NB4 (cell line): ENCODE results near the gene GZMM.

ENCODE experiments used
- DNase-seq: peaks from one replicate; pipeline ENCODE4 v3.0.0; 2010; ENCODE audit warnings: low read depth
- H3K4me3 ChIP-seq: one replicate; pipeline ENCODE4 v1.5.1; 2011; ENCODE audit warnings: mild to moderate bottlenecking, low read depth, low read length, moderate library complexity
- MYC ChIP-seq: IDR thresholded peaks from 2 replicates; pipeline ENCODE4 v1.6.1; 2011; ENCODE audit warnings: low read depth, low read length
- POLR2A ChIP-seq: IDR thresholded peaks from 2 replicates; pipeline ENCODE4 v1.6.1; 2011; ENCODE audit warnings: mild to moderate bottlenecking; ENCODE audit not compliant: insufficient read length; ENCODE audit errors: extremely low read depth
- TF ChIP-seq, protein P1 (sequence below): IDR thresholded peaks from one replicate; pipeline ENCODE4 v1.5.1; 2012; ENCODE audit warnings: low read depth, low read length
- TF ChIP-seq, protein P2 (sequence below): IDR thresholded peaks from 2 replicates; pipeline ENCODE4 v1.6.1; 2011; ENCODE audit warnings: low read depth, low read length

The GZMM gene

DNA sequence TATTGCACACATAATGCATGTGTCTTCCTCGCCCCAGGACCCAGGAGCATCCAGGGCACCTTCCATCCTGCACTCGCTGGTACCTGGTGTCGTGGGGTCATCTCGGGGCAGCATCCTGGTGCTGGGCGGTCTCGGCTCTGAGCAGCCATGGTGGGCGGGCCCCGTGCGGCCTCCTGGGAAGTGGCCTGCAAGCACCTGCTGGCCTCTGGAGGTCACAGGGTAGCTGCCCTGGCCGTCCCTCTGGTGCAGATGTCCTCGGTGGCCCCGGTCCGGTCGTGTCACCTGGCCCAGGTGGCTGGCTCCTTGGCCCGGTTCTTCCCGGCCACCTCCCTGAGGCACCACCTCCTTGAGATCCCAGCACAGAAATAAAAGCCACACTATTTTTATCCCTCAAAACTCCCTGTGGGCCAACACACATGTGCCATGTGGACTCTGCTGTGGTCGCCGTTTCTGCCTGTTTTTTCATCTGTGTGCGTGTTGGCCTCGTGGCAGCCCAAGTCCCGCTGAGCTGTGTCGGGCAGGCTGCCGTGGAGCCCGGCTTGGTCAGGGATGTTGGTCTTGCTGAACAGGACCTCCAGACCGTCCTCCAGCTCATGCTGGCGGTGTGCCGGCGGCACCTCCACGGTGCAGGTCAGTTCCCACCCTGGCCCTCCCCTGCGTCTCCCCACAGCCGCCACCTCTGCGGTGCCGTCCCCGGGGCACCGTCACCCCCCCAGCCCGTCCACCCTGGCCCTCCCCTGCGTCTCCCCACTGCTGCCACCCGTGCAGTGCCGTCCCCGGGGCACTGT, 5.0 kb upstream of the GZMM start:
- DNase-seq, result no peak
- no peak for TF ChIP-seq POLR2A
- TF ChIP-seq MYC, result no peak
- TF ChIP-seq, protein P1, sequence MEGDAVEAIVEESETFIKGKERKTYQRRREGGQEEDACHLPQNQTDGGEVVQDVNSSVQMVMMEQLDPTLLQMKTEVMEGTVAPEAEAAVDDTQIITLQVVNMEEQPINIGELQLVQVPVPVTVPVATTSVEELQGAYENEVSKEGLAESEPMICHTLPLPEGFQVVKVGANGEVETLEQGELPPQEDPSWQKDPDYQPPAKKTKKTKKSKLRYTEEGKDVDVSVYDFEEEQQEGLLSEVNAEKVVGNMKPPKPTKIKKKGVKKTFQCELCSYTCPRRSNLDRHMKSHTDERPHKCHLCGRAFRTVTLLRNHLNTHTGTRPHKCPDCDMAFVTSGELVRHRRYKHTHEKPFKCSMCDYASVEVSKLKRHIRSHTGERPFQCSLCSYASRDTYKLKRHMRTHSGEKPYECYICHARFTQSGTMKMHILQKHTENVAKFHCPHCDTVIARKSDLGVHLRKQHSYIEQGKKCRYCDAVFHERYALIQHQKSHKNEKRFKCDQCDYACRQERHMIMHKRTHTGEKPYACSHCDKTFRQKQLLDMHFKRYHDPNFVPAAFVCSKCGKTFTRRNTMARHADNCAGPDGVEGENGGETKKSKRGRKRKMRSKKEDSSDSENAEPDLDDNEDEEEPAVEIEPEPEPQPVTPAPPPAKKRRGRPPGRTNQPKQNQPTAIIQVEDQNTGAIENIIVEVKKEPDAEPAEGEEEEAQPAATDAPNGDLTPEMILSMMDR, result no peak
- TF ChIP-seq, protein P2, sequence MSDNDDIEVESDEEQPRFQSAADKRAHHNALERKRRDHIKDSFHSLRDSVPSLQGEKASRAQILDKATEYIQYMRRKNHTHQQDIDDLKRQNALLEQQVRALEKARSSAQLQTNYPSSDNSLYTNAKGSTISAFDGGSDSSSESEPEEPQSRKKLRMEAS, result no peak
- no peak overlapping the region for H3K4me3 ChIP-seq

DNA sequence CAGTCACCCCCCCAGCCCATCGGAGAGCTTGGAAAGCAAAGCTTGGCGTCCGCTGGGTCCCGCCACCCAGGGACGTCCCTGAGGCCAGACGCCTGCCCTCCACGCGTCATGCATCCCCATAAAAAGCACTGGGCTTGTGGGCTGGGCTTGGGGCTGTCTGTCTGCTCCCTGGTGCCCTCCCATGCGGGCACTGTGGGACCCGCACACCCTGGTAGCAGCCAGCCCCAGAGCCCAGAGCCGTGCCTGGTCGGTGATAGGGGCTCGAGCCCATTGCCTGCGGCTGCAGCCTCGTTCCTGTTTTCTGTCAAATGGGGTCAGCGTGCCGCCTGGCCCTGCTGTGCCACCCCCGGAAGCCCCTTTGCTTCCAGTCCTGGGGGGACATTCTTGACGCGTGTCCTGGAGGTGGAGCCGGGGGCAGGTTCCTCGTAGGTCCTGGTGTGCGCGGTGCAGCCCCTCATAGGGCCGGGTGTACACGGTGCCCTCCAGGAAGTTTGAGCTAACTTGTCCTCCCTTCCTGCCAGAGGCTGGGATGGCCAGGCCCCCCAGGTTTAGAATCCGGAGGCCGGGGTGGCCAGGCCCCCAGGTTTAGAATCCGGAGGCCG, 4.3 kb upstream of the GZMM start:
- TF ChIP-seq, protein P1, result no peak
- TF ChIP-seq POLR2A (no peak), MYC (no peak)
- TF ChIP-seq, protein P2, result no peak
- DNase-seq, result no peak
- no peak overlapping the region for H3K4me3 ChIP-seq

DNA sequence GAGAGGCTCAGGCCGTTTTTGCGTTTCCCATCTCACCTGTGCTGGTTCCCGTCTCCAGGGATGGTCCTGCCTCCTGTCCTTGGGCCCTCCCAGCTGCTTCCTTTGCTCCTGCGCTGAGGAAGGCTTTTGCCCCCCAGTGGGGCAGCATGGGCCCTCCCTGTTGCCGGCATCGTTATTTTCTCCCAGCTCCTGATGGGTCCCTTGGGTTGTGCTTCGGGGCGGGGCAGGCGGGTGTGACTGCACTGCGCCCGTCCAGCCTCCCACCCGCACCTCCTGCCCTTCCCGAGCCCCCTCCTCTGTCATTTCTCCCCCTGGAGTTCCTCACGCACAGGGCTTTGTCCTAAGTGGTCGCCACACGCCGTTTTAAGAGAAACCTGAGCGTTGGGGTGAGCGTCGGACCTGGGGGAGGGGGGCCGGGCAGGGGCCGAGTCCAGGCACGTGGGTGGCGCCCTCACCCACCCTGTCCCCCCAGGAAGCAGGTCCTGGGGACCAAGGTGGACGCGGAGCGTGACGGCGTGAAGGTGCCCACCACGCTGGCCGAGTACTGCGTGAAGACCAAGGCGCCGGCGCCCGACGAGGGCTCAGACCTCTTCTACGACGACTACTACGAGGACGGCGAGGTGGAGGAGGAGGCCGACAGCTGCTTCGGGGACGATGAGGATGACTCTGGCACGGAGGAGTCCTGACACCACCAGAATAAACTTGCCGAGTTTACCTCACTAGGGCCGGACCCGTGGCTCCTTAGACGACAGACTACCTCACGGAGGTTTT, 2.8 kb upstream of the GZMM start:
- DNase-seq, result no peak
- no peak overlapping the region for H3K4me3 ChIP-seq

DNA sequence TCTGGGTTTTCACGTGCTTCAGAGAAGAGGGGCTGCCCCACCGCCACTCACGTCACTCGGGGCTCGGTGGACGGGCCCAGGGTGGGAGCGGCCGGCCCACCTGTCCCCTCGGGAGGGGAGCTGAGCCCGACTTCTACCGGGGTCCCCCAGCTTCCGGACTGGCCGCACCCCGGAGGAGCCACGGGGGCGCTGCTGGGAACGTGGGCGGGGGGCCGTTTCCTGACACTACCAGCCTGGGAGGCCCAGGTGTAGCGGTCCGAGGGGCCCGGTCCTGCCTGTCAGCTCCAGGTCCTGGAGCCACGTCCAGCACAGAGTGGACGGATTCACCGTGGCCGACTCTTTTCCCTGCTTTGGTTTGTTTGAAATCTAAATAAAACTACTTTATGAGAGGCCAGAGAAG, 2.2 kb upstream of the GZMM start:
- H3K4me3 ChIP-seq, result no peak overlapping the region
- DNase-seq, result no peak
- TF ChIP-seq, protein P1, result no peak
- TF ChIP-seq, protein P2, result no peak
- TF ChIP-seq MYC (no peak), POLR2A (no peak)

More for the DNA sequence above, 2.8 kb upstream of the GZMM start:
- no peak for TF ChIP-seq POLR2A
- TF ChIP-seq MYC, result no peak
- TF ChIP-seq, protein P1, result no peak
- TF ChIP-seq, protein P2, result no peak

DNA sequence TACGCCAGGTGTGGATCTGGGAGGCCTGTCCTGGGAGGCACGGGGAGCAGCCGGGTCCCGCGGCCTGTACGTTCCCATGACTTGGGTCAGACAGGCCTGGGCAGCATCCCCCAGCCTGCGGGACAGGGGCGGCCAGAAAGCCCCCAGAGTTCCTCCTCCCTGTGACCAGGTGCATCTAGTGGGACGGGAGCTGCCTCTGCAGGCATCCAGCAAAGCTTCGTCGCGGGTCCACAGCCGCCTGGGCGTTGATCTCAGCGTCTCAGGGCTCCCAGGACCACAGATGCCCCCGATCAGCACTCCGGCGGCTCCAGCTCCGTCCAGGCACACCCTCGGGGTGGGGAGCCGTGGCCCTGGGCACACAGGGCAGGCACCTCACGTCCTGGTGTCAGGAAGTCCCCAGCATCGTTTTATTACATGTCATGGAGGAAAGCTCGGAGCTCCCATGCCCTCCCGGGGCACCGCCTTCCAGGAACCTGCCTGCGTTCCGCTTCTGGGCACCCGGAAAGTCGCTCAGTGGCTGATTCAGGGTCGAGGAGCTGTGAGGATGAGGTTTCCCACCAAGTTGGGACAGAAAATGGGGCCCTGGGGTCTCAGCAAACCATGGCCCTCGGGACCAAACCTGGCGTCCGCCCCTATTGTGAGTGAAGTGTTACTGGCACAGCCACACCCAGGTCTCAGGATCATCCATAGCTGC, 1.5 kb upstream of the GZMM start:
- no peak overlapping the region for H3K4me3 ChIP-seq
- TF ChIP-seq, protein P2, result no peak
- TF ChIP-seq, protein P1, result no peak
- no peak for TF ChIP-seq POLR2A
- no peak for TF ChIP-seq MYC

More for the DNA sequence above, 1.5 kb upstream of the GZMM start:
- no peak for DNase-seq
